ENCODE data around the gene TMEM154.

DNA sequence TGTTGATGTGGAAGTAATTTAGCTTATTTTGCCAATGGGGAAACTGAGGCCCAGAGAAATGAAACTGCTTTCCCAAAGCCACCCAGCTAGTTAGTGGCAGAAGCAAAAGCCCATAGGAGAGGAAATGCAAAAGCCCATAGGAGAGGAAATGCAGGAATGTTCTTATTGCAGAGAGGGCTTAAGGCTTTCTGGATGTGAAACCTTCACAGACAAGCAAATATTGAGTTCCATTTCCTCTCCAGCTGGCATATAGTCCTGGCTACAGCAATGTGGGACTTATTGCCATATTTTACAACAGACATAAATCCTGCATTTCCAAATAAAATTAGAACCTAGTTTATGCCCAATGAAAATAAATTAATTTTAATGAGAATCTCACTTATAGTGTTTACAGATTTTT lies 69.7 kb downstream of the TMEM154 start:
- TF ChIP-seq, protein P1, sequence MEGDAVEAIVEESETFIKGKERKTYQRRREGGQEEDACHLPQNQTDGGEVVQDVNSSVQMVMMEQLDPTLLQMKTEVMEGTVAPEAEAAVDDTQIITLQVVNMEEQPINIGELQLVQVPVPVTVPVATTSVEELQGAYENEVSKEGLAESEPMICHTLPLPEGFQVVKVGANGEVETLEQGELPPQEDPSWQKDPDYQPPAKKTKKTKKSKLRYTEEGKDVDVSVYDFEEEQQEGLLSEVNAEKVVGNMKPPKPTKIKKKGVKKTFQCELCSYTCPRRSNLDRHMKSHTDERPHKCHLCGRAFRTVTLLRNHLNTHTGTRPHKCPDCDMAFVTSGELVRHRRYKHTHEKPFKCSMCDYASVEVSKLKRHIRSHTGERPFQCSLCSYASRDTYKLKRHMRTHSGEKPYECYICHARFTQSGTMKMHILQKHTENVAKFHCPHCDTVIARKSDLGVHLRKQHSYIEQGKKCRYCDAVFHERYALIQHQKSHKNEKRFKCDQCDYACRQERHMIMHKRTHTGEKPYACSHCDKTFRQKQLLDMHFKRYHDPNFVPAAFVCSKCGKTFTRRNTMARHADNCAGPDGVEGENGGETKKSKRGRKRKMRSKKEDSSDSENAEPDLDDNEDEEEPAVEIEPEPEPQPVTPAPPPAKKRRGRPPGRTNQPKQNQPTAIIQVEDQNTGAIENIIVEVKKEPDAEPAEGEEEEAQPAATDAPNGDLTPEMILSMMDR (conservative IDR thresholded peaks at IDR 0.05; ENCODE audit: low read length), result no peak
- no peak for TF ChIP-seq EZH2phosphoT487 (IDR thresholded peaks at IDR 0.05; ENCODE audit: borderline replicate concordance)
